Progenitor cell of endocrine pancreas (in vitro differentiated cells): ENCODE measurements around the gene TUFM. TPM values are rescaled to one million over a fixed set of nuclear protein-coding genes. Genes with fewer than 3 reads are reported as not detected.

Experiments used
- DNase-seq: peaks from one replicate; pipeline ENCODE4 v3.0.0; 2021; ENCODE audit warnings: low spot score; ENCODE audit not compliant: unreplicated experiment
- H3K27ac Mint-ChIP-seq: 2 replicates; pipeline ENCODE4 v1.8.0; 2021; ENCODE audit warnings: mild to moderate bottlenecking, moderate library complexity, mixed read lengths
- H3K27me3 Mint-ChIP-seq: 2 replicates; pipeline ENCODE4 v1.8.0; 2021; ENCODE audit warnings: mixed read lengths
- H3K36me3 Mint-ChIP-seq: 2 replicates; pipeline ENCODE4 v1.8.0; 2022; ENCODE audit warnings: mixed read lengths; ENCODE audit not compliant: insufficient read depth
- H3K4me1 Mint-ChIP-seq: 2 replicates; pipeline ENCODE4 v1.8.0; 2021; ENCODE audit warnings: low read depth, mixed read lengths
- H3K4me3 Mint-ChIP-seq: 2 replicates; pipeline ENCODE4 v1.8.0; 2021; ENCODE audit warnings: low read depth, mild to moderate bottlenecking, moderate library complexity, mixed read lengths
- H3K9me3 Mint-ChIP-seq: 2 replicates; pipeline ENCODE4 v1.8.0; 2021; ENCODE audit warnings: low read depth, mixed read lengths
- total RNA-seq: library from RNA; stranded (reverse); gene quantifications from 2 replicates; pipeline ENCODE4 v1.2.1, GENCODE V29; 2021
- TF ChIP-seq, protein P1 (sequence below): fragments of 200-600 bp; sonication (generic); IDR thresholded peaks from one replicate; pipeline ENCODE4 v1.5.0; 2021; ENCODE audit warnings: antibody characterized with exemption, mild to moderate bottlenecking; ENCODE audit not compliant: unreplicated experiment

Gene TUFM
- total RNA-seq, 1 donor from 2014 or later, result 158 TPM

DNA sequence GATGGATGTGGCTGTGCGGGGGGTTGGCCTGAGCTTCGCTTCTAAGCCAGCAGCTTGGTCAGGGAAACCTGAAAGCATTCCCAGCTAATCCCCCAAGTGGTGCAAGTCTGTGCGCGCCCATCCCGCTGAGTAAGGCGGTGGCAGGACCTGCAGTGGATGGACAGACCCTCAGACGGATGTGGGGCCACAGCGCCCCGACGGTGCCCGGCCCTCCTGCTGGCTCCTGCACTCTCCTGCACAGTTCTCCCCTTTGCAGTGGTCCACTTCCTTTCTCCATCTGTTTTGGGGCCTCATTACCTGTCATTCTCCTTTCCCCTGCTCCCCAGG, 34.4 kb upstream of the TUFM start:
- Mint-ChIP-seq H3K9me3 (no peaks in the 10 kb centered on the region), H3K27ac (no peak overlapping the region), H3K4me1 (peaks cover 8% of the 10 kb centered on the region), H3K4me3 (peak overlapping the region; percentile 63), H3K36me3 (no peaks in the 10 kb centered on the region), H3K27me3 (peaks cover 12% of the 10 kb centered on the region)
- TF ChIP-seq, protein P1, sequence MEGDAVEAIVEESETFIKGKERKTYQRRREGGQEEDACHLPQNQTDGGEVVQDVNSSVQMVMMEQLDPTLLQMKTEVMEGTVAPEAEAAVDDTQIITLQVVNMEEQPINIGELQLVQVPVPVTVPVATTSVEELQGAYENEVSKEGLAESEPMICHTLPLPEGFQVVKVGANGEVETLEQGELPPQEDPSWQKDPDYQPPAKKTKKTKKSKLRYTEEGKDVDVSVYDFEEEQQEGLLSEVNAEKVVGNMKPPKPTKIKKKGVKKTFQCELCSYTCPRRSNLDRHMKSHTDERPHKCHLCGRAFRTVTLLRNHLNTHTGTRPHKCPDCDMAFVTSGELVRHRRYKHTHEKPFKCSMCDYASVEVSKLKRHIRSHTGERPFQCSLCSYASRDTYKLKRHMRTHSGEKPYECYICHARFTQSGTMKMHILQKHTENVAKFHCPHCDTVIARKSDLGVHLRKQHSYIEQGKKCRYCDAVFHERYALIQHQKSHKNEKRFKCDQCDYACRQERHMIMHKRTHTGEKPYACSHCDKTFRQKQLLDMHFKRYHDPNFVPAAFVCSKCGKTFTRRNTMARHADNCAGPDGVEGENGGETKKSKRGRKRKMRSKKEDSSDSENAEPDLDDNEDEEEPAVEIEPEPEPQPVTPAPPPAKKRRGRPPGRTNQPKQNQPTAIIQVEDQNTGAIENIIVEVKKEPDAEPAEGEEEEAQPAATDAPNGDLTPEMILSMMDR, result no peak
- no peak for DNase-seq

DNA sequence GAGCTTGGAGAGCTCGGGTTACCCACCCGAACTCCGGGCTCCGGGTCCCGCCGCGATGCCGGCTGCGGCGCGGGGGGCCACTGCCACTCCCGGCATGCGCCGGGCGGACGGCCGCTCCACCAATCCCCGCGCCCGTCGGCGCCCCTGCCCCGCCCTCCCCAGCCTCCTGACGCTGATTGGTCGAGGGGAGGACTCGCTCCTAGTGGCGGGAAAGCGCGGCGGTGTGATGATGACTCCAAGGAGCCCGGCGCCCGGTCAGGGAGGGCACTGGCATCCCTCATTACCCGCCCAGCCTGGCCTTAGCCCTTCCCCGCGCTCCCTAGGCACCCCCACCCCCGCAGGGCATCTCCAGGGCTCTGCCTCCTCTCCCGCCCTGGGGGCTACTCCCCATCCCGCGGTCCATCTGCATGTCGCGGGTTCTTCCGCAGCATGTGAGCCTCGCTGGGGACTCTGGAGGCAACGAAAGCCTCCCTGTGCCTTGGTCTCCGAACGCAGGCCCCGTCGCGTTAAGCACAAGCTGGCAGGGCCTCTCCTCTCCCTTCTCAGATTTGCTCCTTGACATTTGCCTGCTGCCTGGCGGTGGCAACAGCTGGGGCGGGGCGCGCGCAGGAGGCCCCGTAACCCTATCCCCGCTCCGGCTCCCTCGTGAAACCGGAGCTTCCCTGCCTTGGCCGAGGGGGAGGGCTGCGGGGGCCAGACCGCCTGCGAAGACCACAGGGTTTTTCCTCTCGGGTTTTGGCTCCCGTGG, 33.9 kb upstream of the TUFM start:
- TF ChIP-seq, protein P1, result no peak
- Mint-ChIP-seq H3K36me3 (no peaks in the 10 kb centered on the region), H3K27me3 (peaks cover 12% of the 10 kb centered on the region), H3K4me1 (peaks cover 8% of the 10 kb centered on the region), H3K27ac (peak overlapping the region; percentile 41), H3K4me3 (peak overlapping the region; percentile 77), H3K9me3 (no peaks in the 10 kb centered on the region)
- DNase-seq, result peak; percentile 87

DNA sequence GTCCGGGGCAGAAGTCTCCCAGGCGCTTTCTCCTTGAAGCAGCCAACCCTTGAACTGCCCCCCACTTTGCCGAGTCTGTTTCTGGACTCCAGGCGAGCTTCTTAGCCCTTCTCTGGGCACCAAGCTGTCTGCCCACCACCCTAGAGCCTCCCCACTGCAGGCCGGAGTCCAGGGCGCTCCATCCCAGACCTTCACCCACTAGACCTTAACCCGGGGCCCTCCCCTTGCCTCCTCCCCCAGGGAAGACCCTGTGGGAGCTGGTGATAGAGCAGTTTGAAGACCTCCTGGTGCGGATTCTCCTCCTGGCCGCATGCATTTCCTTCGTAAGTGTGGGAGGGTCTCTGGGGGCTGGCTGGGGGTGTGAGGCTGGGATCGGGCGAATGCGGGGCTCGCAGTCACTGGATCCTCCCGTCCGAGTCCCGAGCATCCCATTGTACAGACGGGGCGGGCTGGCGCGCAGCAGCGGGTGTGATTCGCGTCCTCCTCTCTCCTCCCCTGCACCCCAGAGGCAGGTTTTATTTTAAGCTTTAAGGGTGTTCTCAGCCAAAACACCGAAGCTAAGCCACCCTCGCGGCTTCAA, 33.2 kb upstream of the TUFM start:
- Mint-ChIP-seq H3K4me1 (peaks cover 8% of the 10 kb centered on the region), H3K27me3 (peaks cover 12% of the 10 kb centered on the region), H3K27ac (peak overlapping the region; percentile 41), H3K9me3 (no peaks in the 10 kb centered on the region), H3K36me3 (no peaks in the 10 kb centered on the region), H3K4me3 (peak overlapping the region; percentile 77)
- no peak for DNase-seq
- TF ChIP-seq, protein P1, result no peak

DNA sequence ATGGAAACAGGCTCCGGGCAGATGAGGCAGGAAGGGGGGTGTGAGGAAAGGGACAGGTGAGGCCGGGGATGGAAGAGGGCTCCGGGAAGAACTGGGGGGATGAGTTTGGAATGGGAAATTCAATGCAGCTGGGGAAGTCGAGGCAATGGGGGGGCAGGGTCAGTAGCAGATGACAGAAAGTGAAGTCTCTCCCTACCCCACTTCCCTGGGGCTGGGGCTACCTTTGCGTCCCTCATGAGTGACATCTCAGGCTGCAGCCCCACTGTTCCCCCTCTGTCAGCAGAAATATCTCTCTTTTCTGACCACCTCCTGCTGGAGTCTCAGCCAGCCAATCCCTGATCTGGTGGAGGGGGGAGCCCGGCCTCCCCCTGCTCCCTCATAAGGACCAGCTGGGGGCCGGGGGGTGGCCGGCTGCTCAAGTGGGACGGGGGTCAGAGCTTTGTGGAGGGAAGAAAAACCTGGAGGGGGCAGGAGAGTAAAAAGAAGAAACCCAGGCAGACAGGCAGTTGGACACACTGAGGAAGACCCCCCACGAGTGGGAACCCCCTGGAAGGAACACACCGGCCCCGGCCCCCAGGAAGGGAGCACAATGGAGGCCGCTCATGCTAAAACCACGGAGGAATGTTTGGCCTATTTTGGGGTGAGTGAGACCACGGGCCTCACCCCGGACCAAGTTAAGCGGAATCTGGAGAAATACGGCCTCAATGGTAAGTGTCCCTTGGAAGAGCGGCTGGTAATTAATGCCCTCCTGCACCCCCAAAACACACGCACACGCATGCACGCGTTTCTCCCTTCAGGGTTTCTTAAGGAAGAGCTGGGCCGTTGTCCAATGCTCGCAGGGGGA, 32.2 kb upstream of the TUFM start, which contains the start of gene ATP2A1:
ATP2A1 (plus strand) TSS at position 406 of the 844 bp plus-strand sequence; CDS start at position 590, 184 bp downstream.
- H3K36me3 Mint-ChIP-seq, result peaks cover 4% of the 10 kb centered on the region
- H3K4me1 Mint-ChIP-seq, result peaks cover 5% of the 10 kb centered on the region
- H3K27ac Mint-ChIP-seq, result no peak within 1 kb of the TSS
- peak within 1 kb of the TSS; percentile 77 for H3K4me3 Mint-ChIP-seq
- no peaks in the 10 kb centered on the region for H3K9me3 Mint-ChIP-seq
- TF ChIP-seq, protein P1, result no peak
- peaks cover 12% of the 10 kb centered on the region for H3K27me3 Mint-ChIP-seq
- no peak for DNase-seq

GRCh38 chr16:28877655-28878000, 31.5 kb upstream of the TUFM start:
- H3K4me1 Mint-ChIP-seq, result peaks cover 5% of the 10 kb centered on the region
- no peaks in the 10 kb centered on the region for H3K9me3 Mint-ChIP-seq
- H3K27me3 Mint-ChIP-seq, result peaks cover 12% of the 10 kb centered on the region
- no peak for DNase-seq
- TF ChIP-seq, protein P1, result no peak
- no peak overlapping the region for H3K27ac Mint-ChIP-seq
- peaks cover 4% of the 10 kb centered on the region for H3K36me3 Mint-ChIP-seq
- peak overlapping the region; percentile 21 for H3K4me3 Mint-ChIP-seq
